LNCaP clone FGC (cell line): Measurements from ENCODE around the gene PNCK.

Source experiments
- DNase-seq: peaks from one replicate; pipeline ENCODE4 v3.0.0-alpha.2; 2011; ENCODE audit warnings: low read depth
- H3K4me3 ChIP-seq: 2 replicates; pipeline ENCODE4 v1.5.1; 2011; ENCODE audit warnings: mild to moderate bottlenecking, low read depth, low read length, control low read depth
- TF ChIP-seq, protein P1 (sequence below): IDR thresholded peaks from 2 replicates; pipeline ENCODE4 v1.5.1; 2012; ENCODE audit warnings: mild to moderate bottlenecking; ENCODE audit not compliant: control insufficient read depth, insufficient read depth; ENCODE audit errors: extremely low read depth

The PNCK gene

DNA sequence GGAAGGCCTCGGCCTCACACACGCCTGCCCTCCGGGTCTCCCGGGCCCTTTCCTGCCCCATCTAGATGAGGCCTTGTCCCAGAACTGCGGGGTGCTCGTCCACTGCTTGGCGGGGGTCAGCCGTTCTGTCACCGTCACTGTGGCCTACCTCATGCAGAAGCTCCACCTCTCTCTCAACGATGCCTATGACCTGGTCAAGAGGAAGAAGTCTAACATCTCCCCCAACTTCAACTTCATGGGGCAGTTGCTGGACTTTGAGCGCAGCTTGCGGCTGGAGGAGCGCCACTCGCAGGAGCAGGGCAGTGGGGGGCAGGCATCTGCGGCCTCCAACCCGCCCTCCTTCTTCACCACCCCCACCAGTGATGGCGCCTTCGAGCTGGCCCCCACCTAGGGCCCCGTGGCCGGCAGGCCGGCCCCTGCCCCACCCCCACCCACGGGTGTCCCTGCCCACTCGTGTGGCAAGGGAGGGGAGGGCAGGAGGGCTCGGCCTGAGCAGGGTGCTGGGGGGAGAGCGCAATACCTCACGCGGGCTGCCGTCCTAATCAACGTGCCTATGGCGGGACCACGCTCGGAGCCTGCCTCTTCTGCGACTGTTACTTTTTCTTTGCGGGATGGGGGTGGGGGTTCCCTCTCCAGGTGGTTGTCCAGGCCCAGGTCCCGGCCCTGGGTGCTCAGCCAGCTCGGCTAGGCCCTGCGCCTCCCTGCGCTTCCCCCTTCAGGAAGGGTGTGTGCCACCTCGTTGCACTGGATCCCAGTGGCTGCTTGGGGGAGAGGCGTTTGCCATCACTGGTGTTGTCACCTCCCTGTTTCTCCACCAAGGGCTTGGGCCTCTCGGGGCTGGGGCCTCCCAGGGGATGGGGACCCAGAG lies 23.5 kb downstream of the PNCK start:
- no peak for DNase-seq
- TF ChIP-seq, protein P1, sequence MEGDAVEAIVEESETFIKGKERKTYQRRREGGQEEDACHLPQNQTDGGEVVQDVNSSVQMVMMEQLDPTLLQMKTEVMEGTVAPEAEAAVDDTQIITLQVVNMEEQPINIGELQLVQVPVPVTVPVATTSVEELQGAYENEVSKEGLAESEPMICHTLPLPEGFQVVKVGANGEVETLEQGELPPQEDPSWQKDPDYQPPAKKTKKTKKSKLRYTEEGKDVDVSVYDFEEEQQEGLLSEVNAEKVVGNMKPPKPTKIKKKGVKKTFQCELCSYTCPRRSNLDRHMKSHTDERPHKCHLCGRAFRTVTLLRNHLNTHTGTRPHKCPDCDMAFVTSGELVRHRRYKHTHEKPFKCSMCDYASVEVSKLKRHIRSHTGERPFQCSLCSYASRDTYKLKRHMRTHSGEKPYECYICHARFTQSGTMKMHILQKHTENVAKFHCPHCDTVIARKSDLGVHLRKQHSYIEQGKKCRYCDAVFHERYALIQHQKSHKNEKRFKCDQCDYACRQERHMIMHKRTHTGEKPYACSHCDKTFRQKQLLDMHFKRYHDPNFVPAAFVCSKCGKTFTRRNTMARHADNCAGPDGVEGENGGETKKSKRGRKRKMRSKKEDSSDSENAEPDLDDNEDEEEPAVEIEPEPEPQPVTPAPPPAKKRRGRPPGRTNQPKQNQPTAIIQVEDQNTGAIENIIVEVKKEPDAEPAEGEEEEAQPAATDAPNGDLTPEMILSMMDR: no peak
- no peak overlapping the region for H3K4me3 ChIP-seq

DNA sequence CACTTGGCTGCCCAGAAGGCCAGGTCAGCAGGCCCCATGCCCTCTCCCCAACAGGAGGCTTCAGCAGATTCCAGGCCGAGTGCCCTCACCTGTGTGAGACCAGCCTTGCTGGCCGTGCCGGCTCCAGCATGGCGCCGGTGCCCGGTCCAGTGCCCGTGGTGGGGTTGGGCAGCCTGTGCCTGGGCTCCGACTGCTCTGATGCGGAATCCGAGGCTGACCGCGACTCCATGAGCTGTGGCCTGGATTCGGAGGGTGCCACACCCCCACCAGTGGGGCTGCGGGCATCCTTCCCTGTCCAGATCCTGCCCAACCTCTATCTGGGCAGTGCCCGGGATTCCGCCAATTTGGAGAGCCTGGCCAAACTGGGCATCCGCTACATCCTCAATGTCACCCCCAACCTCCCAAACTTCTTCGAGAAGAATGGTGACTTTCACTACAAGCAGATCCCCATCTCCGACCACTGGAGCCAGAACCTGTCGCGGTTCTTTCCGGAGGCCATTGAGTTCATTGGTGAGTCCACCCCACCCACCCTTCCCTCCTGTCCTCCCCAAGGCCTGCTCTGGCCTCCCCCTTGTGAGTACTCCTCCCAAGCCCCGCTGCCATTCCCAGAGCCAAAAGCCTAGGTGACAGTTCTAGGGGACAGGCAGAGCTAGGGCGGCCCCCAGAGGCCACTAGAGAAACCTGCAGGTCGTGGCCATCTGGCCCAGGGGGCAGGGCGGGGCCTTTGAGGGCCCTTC lies 24.3 kb downstream of the PNCK start:
- H3K4me3 ChIP-seq: no peak overlapping the region
- TF ChIP-seq, protein P1: peak; percentile 30
- DNase-seq: no peak

DNA sequence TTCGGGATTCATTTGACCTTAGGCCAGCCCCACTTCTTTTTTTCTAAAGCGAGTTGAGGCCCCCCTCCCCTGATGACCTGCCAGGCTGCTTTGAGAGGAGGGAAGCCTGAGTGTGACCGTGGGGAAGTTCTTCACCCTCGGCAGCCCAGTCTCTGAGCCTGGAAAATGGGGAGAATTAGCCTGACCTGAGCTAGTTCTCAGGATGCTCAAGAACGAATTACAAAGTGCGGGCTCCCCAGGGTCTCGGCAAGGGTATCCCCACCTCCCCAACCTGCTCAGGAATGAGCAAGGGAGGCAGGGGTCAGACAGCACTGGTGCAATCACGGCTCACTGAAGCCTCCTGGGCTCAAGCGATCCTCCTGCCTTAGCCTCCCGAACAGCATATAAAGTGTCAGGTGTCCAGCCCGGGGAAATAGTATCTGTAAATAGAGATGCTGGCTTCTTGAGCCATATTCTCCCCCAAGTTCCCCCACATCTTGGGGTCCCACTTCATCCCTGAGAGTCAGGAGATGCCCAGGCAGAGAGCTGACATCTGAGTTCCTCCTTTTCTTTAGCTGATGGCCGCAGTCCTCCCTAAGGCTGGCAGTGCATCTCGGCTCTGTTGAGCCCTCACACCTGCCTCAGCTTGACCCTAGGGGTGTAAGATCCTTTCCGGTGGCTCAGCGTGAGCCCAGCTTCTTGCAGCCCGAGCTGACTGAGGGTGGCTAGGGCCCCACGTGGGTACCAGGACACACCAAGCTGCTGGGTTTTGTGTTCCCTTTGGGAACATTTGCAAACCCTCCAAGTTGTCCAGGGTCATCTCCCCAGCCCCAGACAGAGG lies 25.0 kb downstream of the PNCK start:
- H3K4me3 ChIP-seq: no peak overlapping the region
- TF ChIP-seq, protein P1: no peak
- no peak for DNase-seq

DNA sequence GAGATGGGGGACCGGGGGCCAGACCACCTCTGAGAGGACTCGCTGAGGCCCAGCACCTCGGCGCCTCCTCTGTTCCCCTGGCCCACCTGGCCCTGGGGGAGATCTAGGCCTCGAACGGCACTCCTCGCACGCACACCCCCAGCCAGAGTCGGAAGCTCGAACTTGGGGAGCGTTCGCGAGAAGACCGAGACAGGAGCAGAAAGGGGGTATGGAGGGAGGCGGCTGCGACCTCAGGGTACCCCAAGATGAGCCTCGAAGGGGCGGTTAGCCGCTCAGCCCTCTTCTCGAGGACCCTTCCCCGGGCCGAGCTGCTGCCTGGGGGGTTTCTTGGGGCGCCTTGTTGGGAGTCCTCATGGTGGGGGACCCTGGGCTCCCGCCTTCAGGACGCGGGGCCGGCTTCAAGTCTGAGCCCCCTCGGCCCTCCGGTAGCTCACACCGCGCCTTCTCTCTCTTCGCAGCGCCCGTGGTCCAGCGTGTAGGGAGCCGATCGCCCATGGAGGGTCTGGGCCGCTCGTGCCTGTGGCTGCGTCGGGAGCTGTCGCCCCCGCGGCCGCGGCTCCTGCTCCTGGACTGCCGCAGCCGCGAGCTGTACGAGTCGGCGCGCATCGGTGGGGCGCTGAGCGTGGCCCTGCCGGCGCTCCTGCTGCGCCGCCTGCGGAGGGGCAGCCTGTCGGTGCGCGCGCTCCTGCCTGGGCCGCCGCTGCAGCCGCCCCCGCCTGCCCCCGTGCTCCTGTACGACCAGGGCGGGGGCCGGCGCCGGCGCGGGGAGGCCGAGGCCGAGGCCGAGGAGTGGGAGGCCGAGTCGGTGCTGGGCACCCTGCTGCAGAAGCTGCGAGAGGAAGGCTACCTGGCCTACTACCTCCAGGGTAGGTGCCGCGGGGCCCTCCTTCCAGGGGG lies 25.9 kb downstream of the PNCK start:
- DNase-seq: no peak
- H3K4me3 ChIP-seq: peak overlapping the region; percentile 23; the same call in 1 of the 2 replicates
- TF ChIP-seq, protein P1: no peak

DNA sequence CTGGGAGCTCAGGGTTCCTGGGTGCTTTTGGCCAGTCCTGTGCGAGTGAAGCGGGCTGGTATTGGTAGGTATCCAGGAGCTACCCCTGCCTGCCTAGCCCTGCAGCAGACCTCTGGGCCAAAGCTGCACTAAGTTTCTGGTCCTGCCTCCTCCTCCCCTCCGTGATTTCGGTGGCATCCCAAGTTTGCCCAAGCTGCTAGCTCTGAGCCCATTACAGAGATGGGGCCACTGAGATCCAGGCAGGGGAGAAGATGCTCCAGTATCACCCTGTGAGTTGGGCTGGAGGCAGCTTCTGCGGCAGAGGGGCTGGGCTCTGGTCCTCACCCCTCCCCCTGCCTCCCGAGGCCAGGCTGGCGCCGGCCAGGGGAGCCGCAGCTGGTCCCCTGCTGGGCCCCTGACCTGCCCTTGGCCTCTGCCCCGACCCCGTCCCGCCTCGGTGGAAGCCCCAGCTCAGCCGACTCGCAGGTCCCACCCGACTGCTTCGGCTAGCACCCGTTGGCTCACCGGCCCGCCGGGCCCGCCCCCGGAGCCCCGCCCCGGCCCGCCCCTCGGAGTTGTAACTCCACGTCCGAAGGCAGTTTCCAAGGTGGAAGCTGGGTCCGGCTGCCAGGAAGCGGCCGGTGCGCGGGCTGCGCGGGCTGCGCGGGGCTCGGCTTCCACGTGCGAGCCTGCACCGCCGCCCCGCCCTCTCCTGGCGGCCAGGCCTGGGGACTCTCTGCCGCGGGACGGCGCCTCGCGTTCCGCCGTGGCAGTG lies 26.8 kb downstream of the PNCK start, which contains the start of gene DUSP9:
Gene DUSP9 (plus strand): TSS at position 584 of the 754 bp plus-strand sequence. CDS start 751 bp downstream, outside the sequence.
- DNase-seq: no peak
- TF ChIP-seq, protein P1: no peak
- peak within 1 kb of the TSS; percentile 23; the same call in 1 of the 2 replicates for H3K4me3 ChIP-seq
